ENCODE results near the gene YPEL4. TPM values are rescaled to one million over a fixed set of nuclear protein-coding genes. Genes with fewer than 3 reads are reported as not detected.

YPEL4 gene
- total RNA-seq, 1 experiment from 2014 or later = 0.32 TPM

DNA sequence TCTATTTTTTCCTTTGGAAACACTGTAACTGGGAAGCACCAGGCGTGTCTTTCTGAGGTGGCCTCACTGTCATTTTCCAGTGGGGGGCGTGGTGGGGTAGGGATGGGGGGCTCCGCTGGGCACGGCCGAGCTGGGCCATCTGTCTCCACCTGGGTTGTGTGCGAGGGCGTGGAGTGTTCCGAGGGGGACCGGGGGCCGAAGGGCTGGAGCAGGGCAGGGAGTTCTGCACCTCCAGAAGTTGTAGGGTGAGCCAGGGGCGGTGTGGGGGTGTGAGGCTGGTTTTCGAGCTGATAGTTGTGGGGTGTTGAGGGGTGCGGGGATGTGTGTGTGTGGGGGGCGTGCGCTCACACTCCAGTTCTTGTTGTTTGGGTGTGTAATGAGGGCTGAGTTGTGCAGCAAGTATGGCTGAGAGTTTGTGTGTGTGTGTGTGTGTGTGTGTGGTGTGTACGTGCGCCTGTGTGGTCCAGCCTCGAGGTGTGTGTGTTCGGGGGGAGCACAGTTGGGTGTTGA is 10.8 kb downstream of the YPEL4 start:
- peak overlapping the region; percentile 85 for H3K9ac ChIP-seq (ENCODE audit: low read length)
- H4K20me1 ChIP-seq (ENCODE audit: insufficient read depth) = no peaks in the 10 kb centered on the region
- CTCF ChIA-PET = interaction anchor here (4.4 kb wide), 1 partner anchor 71 kb away, joined by 40 read pairs; the partner anchor contains the start of gene UBE2L6
- H3K4me1 ChIP-seq (ENCODE audit: control insufficient read depth in 1 of 2, insufficient read depth in 2 of 2, low read length in 2 of 2) = peaks cover 6 to 26% of the 10 kb centered on the region in 2 experiments; a peak in 3 of 4 replicates
- TF ChIP-seq, protein P1, sequence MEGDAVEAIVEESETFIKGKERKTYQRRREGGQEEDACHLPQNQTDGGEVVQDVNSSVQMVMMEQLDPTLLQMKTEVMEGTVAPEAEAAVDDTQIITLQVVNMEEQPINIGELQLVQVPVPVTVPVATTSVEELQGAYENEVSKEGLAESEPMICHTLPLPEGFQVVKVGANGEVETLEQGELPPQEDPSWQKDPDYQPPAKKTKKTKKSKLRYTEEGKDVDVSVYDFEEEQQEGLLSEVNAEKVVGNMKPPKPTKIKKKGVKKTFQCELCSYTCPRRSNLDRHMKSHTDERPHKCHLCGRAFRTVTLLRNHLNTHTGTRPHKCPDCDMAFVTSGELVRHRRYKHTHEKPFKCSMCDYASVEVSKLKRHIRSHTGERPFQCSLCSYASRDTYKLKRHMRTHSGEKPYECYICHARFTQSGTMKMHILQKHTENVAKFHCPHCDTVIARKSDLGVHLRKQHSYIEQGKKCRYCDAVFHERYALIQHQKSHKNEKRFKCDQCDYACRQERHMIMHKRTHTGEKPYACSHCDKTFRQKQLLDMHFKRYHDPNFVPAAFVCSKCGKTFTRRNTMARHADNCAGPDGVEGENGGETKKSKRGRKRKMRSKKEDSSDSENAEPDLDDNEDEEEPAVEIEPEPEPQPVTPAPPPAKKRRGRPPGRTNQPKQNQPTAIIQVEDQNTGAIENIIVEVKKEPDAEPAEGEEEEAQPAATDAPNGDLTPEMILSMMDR (IDR thresholded peaks at IDR 0.05 in 2 of 3, conservative IDR thresholded peaks at IDR 0.05 in 1 of 3; ENCODE audit: borderline replicate concordance in 1 of 3, insufficient read depth in 1 of 3, low read depth in 2 of 3, low read length in 2 of 3) = 0 out of 6 replicates have a peak, but pooled peaks of 1 of the 3 experiments have one; percentile 14
- TF ChIP-seq TCF7L2 (IDR thresholded peaks at IDR 0.05; ENCODE audit: borderline replicate concordance, extremely low read depth, insufficient read depth, insufficient read length) = no peak
- no peak for TF ChIP-seq CBX3 (IDR thresholded peaks at IDR 0.05; ENCODE audit: low read depth)
- peak overlapping the region; percentile 75 to 78 for H3K4me3 ChIP-seq (replicated peaks in 1 of 2; ENCODE audit: low read depth in 1 of 2, low read length in 2 of 2)
- POLR2A ChIA-PET = interaction anchor here (0.6 kb wide), 1 partner anchor 232 kb away, joined by 3 read pairs; no protein-coding TSS in a partner anchor
- H3K27me3 ChIP-seq (ENCODE audit: insufficient read depth, low read length) = no peaks in the 10 kb centered on the region; the same call in 1 of the 2 replicates
- intact Hi-C loops (cut with micrococcal nuclease) = no loop called here
- no peaks in the 10 kb centered on the region for H3K36me3 ChIP-seq (ENCODE audit: control insufficient read depth in 1 of 2, insufficient read depth in 2 of 2, low read length in 2 of 2)
- peaks cover 10% of the 10 kb centered on the region for H3K79me2 ChIP-seq (ENCODE audit: insufficient read depth, low read length)
- 0 out of 2 replicates have a peak, but pooled peaks have one; percentile 7 for ATAC-seq
- no peak for DNase-seq (ENCODE audit: low read depth, low spot score)
- H3K9me2 ChIP-seq (ENCODE audit: insufficient read depth) = no peaks in the 10 kb centered on the region
- H3K4me2 ChIP-seq (ENCODE audit: low read length) = peak overlapping the region; percentile 73
- H2AFZ ChIP-seq (ENCODE audit: low read depth, low read length, poor library complexity, severe bottlenecking) = no peak overlapping the region
- peak overlapping the region; percentile 65; the same call in 1 of the 2 replicates for H3K27ac ChIP-seq (ENCODE audit: low read depth, low read length)
- no peaks in the 10 kb centered on the region for H3K9me3 ChIP-seq (ENCODE audit: control insufficient read depth in 1 of 2, insufficient read depth in 1 of 2, low read depth in 1 of 2, low read length in 2 of 2)
- TSS peak; percentile 12 for BruUV-seq (replicated peaks)
- RAD21 ChIA-PET (ENCODE audit: low non-redundant PET in 1 of 2, low total read pairs in 2 of 2, uncharacterized antibody in 2 of 2, unreplicated experiment in 2 of 2) = no interaction called here

GRCh38 chr11:57638005-57638781 is 11.5 kb downstream of the YPEL4 start:
- CTCF ChIA-PET = no interaction called here
- peak; percentile 83 for ATAC-seq
- RAD21 ChIA-PET (ENCODE audit: low non-redundant PET in 1 of 2, low total read pairs in 2 of 2, uncharacterized antibody in 2 of 2, unreplicated experiment in 2 of 2) = no interaction called here
- TF ChIP-seq POLR2A (IDR thresholded peaks at IDR 0.05; ENCODE audit: borderline replicate concordance, extremely low read depth, insufficient read depth, insufficient read length) (peak; percentile 53), JUND (IDR thresholded peaks at IDR 0.05) (no peak), YY1 (IDR thresholded peaks at IDR 0.05; ENCODE audit: extremely low read depth, insufficient replicate concordance, low read depth, low read length) (peak; percentile 88), REST (IDR thresholded peaks at IDR 0.05; ENCODE audit: low read depth) (no peak), CBX3 (IDR thresholded peaks at IDR 0.05; ENCODE audit: low read depth) (no peak), POLR2AphosphoS5 (IDR thresholded peaks at IDR 0.05; ENCODE audit: low read depth, low read length) (peak; percentile 64)
- TF ChIP-seq, protein P2, sequence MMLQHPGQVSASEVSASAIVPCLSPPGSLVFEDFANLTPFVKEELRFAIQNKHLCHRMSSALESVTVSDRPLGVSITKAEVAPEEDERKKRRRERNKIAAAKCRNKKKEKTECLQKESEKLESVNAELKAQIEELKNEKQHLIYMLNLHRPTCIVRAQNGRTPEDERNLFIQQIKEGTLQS (IDR thresholded peaks at IDR 0.05) = no peak
- H3K79me2 ChIP-seq (ENCODE audit: insufficient read depth, low read length) = peaks cover 10% of the 10 kb centered on the region
- peak overlapping the region; percentile 75 to 78 for H3K4me3 ChIP-seq (replicated peaks in 1 of 2; ENCODE audit: low read depth in 1 of 2, low read length in 2 of 2)
- H3K27ac ChIP-seq (ENCODE audit: low read depth, low read length) = peak overlapping the region; percentile 65
- no TSS peak for BruUV-seq (replicated peaks)
- no peak overlapping the region for H2AFZ ChIP-seq (ENCODE audit: low read depth, low read length, poor library complexity, severe bottlenecking)
- DNase-seq (ENCODE audit: low read depth, low spot score) = no peak
- H3K36me3 ChIP-seq (ENCODE audit: control insufficient read depth in 1 of 2, insufficient read depth in 2 of 2, low read length in 2 of 2) = no peaks in the 10 kb centered on the region
- no peaks in the 10 kb centered on the region for H4K20me1 ChIP-seq (ENCODE audit: insufficient read depth)
- intact Hi-C loops (cut with micrococcal nuclease) = no loop called here
- H3K9ac ChIP-seq (ENCODE audit: low read length) = peak overlapping the region; percentile 85
- no peaks in the 10 kb centered on the region for H3K9me2 ChIP-seq (ENCODE audit: insufficient read depth)
- H3K4me1 ChIP-seq (ENCODE audit: control insufficient read depth in 1 of 2, insufficient read depth in 2 of 2, low read length in 2 of 2) = peaks cover 6 to 26% of the 10 kb centered on the region in 2 experiments; a peak in 3 of 4 replicates
- POLR2A ChIA-PET = interaction anchor here (0.6 kb wide), 1 partner anchor 232 kb away, joined by 3 read pairs; no protein-coding TSS in a partner anchor
- no peaks in the 10 kb centered on the region for H3K9me3 ChIP-seq (ENCODE audit: control insufficient read depth in 1 of 2, insufficient read depth in 1 of 2, low read depth in 1 of 2, low read length in 2 of 2)
- H3K4me2 ChIP-seq (ENCODE audit: low read length) = peak overlapping the region; percentile 73
- H3K27me3 ChIP-seq (ENCODE audit: insufficient read depth, low read length) = no peaks in the 10 kb centered on the region; the same call in 1 of the 2 replicates

All from HCT116 (cell line).